OCI-LY7 (cell line): ENCODE data around the gene NAV3. TPM values are rescaled to one million over a fixed set of nuclear protein-coding genes. Genes with fewer than 3 reads are reported as not detected.

Experiments
- BruUV-seq: library from RNA; stranded (reverse); fragments of 400-500 nt; replicated peaks from 2 replicates; lab custom pipeline; 2021; lab: Mats Ljungman, UMichigan
- CTCF ChIA-PET: fragments of 300-600 bp; sonication (Branson Sonifier 250); formaldehyde crosslinking; loops from one replicate; lab custom pipeline; 2022; ENCODE audit warnings: antibody characterized with exemption; ENCODE audit not compliant: unreplicated experiment; lab: Charles Lee
- POLR2A ChIA-PET: fragments of 300-600 bp; sonication (Branson Sonifier 250); formaldehyde crosslinking; loops from one replicate; lab custom pipeline; 2022; ENCODE audit warnings: antibody characterized with exemption; lab: Charles Lee
- DNase-seq: peaks from one replicate; pipeline ENCODE4 v3.0.0-alpha.2; 2015; ENCODE audit warnings: low spot score
- H2AFZ ChIP-seq: fragments of 200-600 bp; sonication (generic), shearing (Covaris generic); 2 replicates; pipeline ENCODE4 v1.6.1; 2014; ENCODE audit warnings: mild to moderate bottlenecking, antibody characterized with exemption, low read length, moderate library complexity
- H3K27ac ChIP-seq: fragments of 200-600 bp; sonication (generic); 2 replicates; pipeline ENCODE4 v1.5.1; 2014; ENCODE audit warnings: mixed run types, low read depth, mild to moderate bottlenecking, moderate library complexity, low read length, inconsistent platforms; ENCODE audit not compliant: poor library complexity, severe bottlenecking
- H3K36me3 ChIP-seq: fragments of 200-600 bp; sonication (generic); 2 replicates; pipeline ENCODE4 v1.6.1; 2014; ENCODE audit warnings: mild to moderate bottlenecking, antibody characterized with exemption, low read length, moderate library complexity, mixed read lengths; ENCODE audit not compliant: insufficient read depth
- H3K4me1 ChIP-seq: fragments of 200-600 bp; sonication (generic); 2 replicates; pipeline ENCODE4 v1.5.1; 2014; ENCODE audit warnings: mild to moderate bottlenecking, low read length; ENCODE audit not compliant: insufficient read depth, poor library complexity, severe bottlenecking
- H3K4me2 ChIP-seq: fragments of 200-600 bp; sonication (generic); 2 replicates; pipeline ENCODE4 v1.6.1; 2014; ENCODE audit warnings: mild to moderate bottlenecking, low read length
- H3K4me3 ChIP-seq: fragments of 200-600 bp; sonication (generic); 2 replicates; pipeline ENCODE4 v1.5.1; 2014; ENCODE audit warnings: mild to moderate bottlenecking, low read depth, low read length; ENCODE audit not compliant: poor library complexity, severe bottlenecking
- H3K79me2 ChIP-seq: fragments of 200-600 bp; sonication (generic); 2 replicates; pipeline ENCODE4 v1.6.1; 2016; ENCODE audit warnings: low read depth, mild to moderate bottlenecking, low read length, moderate library complexity, mixed read lengths; ENCODE audit not compliant: insufficient read depth
- H3K9me2 ChIP-seq: fragments of 200-600 bp; sonication (generic); 2 replicates; pipeline ENCODE4 v1.6.1; 2016; ENCODE audit warnings: mild to moderate bottlenecking, low read length, mixed read lengths; ENCODE audit not compliant: insufficient read depth
- H3K9me3 ChIP-seq: fragments of 200-600 bp; sonication (generic); 2 replicates; pipeline ENCODE4 v1.6.1; 2014; ENCODE audit warnings: mild to moderate bottlenecking, mixed run types, low read length, mixed read lengths
- H4K20me1 ChIP-seq: fragments of 200-600 bp; sonication (generic); 2 replicates; pipeline ENCODE4 v1.6.1; 2014; ENCODE audit warnings: mild to moderate bottlenecking, antibody characterized with exemption, low read length, moderate library complexity, mixed read lengths; ENCODE audit not compliant: insufficient read depth
- CTCF ChIP-seq: fragments of 200-600 bp; sonication (generic); conservative IDR thresholded peaks from 2 replicates; pipeline ENCODE4 v1.5.1; 2014; ENCODE audit warnings: mild to moderate bottlenecking, antibody characterized with exemption, low read length, moderate library complexity, mixed read lengths
- EZH2phosphoT487 ChIP-seq: fragments of 200-600 bp; sonication (generic); IDR thresholded peaks from 2 replicates; pipeline ENCODE4 v1.6.1; 2018; ENCODE audit warnings: low read depth, borderline replicate concordance, mild to moderate bottlenecking, mixed run types, antibody characterized with exemption, low read length, moderate library complexity, mixed read lengths
- intact Hi-C: fragments of 100-400 bp; cut with micrococcal nuclease; formaldehyde crosslinking; loops from one replicate; pipeline ENCODE4 v1.10.0; 2022; ENCODE audit not compliant: unreplicated experiment
- total RNA-seq, 2 experiments: library from RNA; depleted of rRNA in 1 of 2; stranded (reverse); fragments of >200 nt in 1 of 2; shearing (Covaris generic) in 1 of 2; gene quantifications; 2 replicates each; pipeline ENCODE4 v1.2.3, GENCODE V29; 2014 to 2022

NAV3 gene
- total RNA-seq, 2 experiments from 2014 or later, result 0.68 to 1.6 TPM

DNA sequence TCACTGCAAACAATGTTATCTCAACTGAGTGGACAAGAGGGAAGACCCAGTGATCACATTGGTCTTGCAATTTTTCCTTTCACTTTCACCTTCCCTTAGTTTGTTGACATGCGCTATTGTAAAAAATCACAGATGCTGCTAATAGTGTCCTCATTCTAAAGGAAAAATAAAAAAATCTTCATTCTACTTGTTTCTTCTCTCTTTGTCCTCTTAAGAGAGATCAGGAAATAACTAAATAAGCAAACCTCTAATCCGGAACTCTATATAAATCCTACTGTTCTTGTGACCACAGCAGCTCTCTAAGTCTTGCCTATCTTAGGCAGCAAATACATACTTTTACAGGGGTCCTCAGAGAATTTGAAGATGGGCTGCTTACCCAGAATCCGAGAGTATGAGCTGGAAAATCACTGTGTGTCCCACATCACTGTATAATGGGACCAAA lies 257.7 kb downstream of the NAV3 start:
- DNase-seq, result peak; percentile 16
- Histone ChIP-seq H4K20me1 (no peaks in the 10 kb centered on the region), H3K4me2 (peak overlapping the region; percentile 69), H3K27ac (no peak overlapping the region), H3K4me3 (peak overlapping the region; percentile 62), H3K36me3 (no peaks in the 10 kb centered on the region), H3K9me3 (no peaks in the 10 kb centered on the region), H2AFZ (peak overlapping the region; percentile 93), H3K9me2 (no peaks in the 10 kb centered on the region), H3K79me2 (no peaks in the 10 kb centered on the region), H3K4me1 (peaks cover 12% of the 10 kb centered on the region)
- no TSS peak for BruUV-seq
- intact Hi-C loops, result no loop called here
- CTCF ChIA-PET, result no interaction called here
- TF ChIP-seq CTCF, result no peak
- TF ChIP-seq EZH2phosphoT487, result no peak
- POLR2A ChIA-PET, result no interaction called here

GRCh38 chr12:78090266-78090665 lies 259.6 kb downstream of the NAV3 start:
- Histone ChIP-seq H3K4me3 (no peak overlapping the region), H3K9me2 (no peaks in the 10 kb centered on the region), H3K36me3 (no peaks in the 10 kb centered on the region), H2AFZ (no peak overlapping the region), H3K9me3 (no peaks in the 10 kb centered on the region), H3K4me1 (peaks cover 12% of the 10 kb centered on the region), H3K4me2 (no peak overlapping the region), H3K27ac (no peak overlapping the region), H4K20me1 (no peaks in the 10 kb centered on the region), H3K79me2 (no peaks in the 10 kb centered on the region)
- DNase-seq, result no peak
- intact Hi-C loops, result no loop called here
- no TSS peak for BruUV-seq
- CTCF ChIA-PET, result no interaction called here
- TF ChIP-seq CTCF (no peak), EZH2phosphoT487 (no peak)
- POLR2A ChIA-PET, result interaction anchor here (0.6 to 0.9 kb wide), 3 partner anchors 22 to 81 kb away, joined by 3 to 8 read pairs (median 3); no protein-coding TSS in a partner anchor

GRCh38 chr12:78095623-78096022 lies 264.9 kb downstream of the NAV3 start:
- BruUV-seq, result no TSS peak
- Histone ChIP-seq H3K36me3 (no peaks in the 10 kb centered on the region), H3K27ac (no peak overlapping the region), H3K4me2 (no peak overlapping the region), H3K9me2 (no peaks in the 10 kb centered on the region), H4K20me1 (no peaks in the 10 kb centered on the region), H3K79me2 (no peaks in the 10 kb centered on the region), H3K4me1 (peaks cover 1% of the 10 kb centered on the region), H2AFZ (no peak overlapping the region), H3K9me3 (no peaks in the 10 kb centered on the region), H3K4me3 (no peak overlapping the region)
- DNase-seq, result no peak
- POLR2A ChIA-PET, result interaction anchor here (0.7 to 1.0 kb wide), 2 partner anchors 22 to 26 kb away, joined by 3 read pairs; no protein-coding TSS in a partner anchor
- TF ChIP-seq CTCF, result no peak
- no peak for TF ChIP-seq EZH2phosphoT487
- CTCF ChIA-PET, result no interaction called here
- intact Hi-C loops, result no loop called here
